H9 (cell line): Measurements from ENCODE around the gene FAM222B. TPM values are rescaled to one million over a fixed set of nuclear protein-coding genes. Genes with fewer than 3 reads are reported as not detected.

Source experiments
- DNase-seq: peaks from one replicate; pipeline ENCODE4 v3.0.0-alpha.2; 2017
- H2AFZ ChIP-seq: one replicate; pipeline ENCODE4 v1.6.1; 2013; ENCODE audit warnings: mild to moderate bottlenecking, low read length, control low read depth, moderate library complexity
- H2AK5ac ChIP-seq: 2 replicates; pipeline ENCODE4 v1.6.1; 2013; ENCODE audit warnings: low read length, control low read depth, mixed read lengths; ENCODE audit not compliant: insufficient read length
- H2BK120ac ChIP-seq: one replicate; pipeline ENCODE4 v1.6.1; 2013; ENCODE audit warnings: low read depth, mild to moderate bottlenecking, low read length, control low read depth, inconsistent platforms; ENCODE audit not compliant: poor library complexity, severe bottlenecking
- H2BK12ac ChIP-seq: 2 replicates; pipeline ENCODE4 v1.6.1; 2013; ENCODE audit warnings: low read length, control low read depth, mixed read lengths, low read depth; ENCODE audit not compliant: insufficient read length
- H2BK15ac ChIP-seq: 2 replicates; pipeline ENCODE4 v1.6.1; 2013; ENCODE audit warnings: low read depth, low read length, control low read depth
- H2BK20ac ChIP-seq: one replicate; pipeline ENCODE4 v1.6.1; 2013; ENCODE audit warnings: low read depth, mild to moderate bottlenecking, low read length, control low read depth, inconsistent platforms; ENCODE audit not compliant: poor library complexity, severe bottlenecking
- H2BK5ac ChIP-seq: 2 replicates; pipeline ENCODE4 v1.6.1; 2013; ENCODE audit warnings: low read length, control low read depth, mixed read lengths; ENCODE audit not compliant: insufficient read length
- H3K14ac ChIP-seq: 2 replicates; pipeline ENCODE4 v1.6.1; 2013; ENCODE audit warnings: low read length, control low read depth; ENCODE audit not compliant: insufficient read depth
- H3K18ac ChIP-seq: 2 replicates; pipeline ENCODE4 v1.6.1; 2013; ENCODE audit warnings: low read depth, mild to moderate bottlenecking, mixed read lengths, low read length, control low read depth; ENCODE audit not compliant: insufficient read length
- H3K23ac ChIP-seq: 2 replicates; pipeline ENCODE4 v1.6.1; 2013; ENCODE audit warnings: low read length, control low read depth, mixed read lengths, low read depth; ENCODE audit not compliant: insufficient read length
- H3K23me2 ChIP-seq: 2 replicates; pipeline ENCODE4 v1.6.1; 2013; ENCODE audit warnings: low read depth, mild to moderate bottlenecking, mixed read lengths, low read length, control low read depth; ENCODE audit not compliant: insufficient read length, poor library complexity, severe bottlenecking
- H3K27ac ChIP-seq: 2 replicates; pipeline ENCODE4 v1.5.1; 2013; ENCODE audit warnings: low read length, control low read depth, mixed read lengths, low read depth; ENCODE audit not compliant: insufficient read length
- H3K27me3 ChIP-seq: 2 replicates; pipeline ENCODE4 v1.6.1; 2013; ENCODE audit warnings: low read length, control low read depth, inconsistent platforms; ENCODE audit not compliant: insufficient read depth
- H3K4ac ChIP-seq: 2 replicates; pipeline ENCODE4 v1.6.1; 2013; ENCODE audit warnings: low read depth, mild to moderate bottlenecking, control low read depth, inconsistent platforms, low read length, moderate library complexity
- H3K4me1 ChIP-seq: 2 replicates; pipeline ENCODE4 v1.6.1; 2013; ENCODE audit warnings: low read length, control low read depth, inconsistent platforms; ENCODE audit not compliant: insufficient read depth
- H3K4me2 ChIP-seq: 2 replicates; pipeline ENCODE4 v1.6.1; 2013; ENCODE audit warnings: low read length, control low read depth, mixed read lengths; ENCODE audit not compliant: insufficient read length, insufficient read depth
- H3K56ac ChIP-seq: 2 replicates; pipeline ENCODE4 v1.6.1; 2013; ENCODE audit warnings: low read depth, mild to moderate bottlenecking, mixed read lengths, low read length, control low read depth; ENCODE audit not compliant: insufficient read length
- H3K79me1 ChIP-seq: 2 replicates; pipeline ENCODE4 v1.6.1; 2013; ENCODE audit warnings: low read depth, mild to moderate bottlenecking, moderate library complexity, low read length, control low read depth, inconsistent platforms; ENCODE audit not compliant: insufficient read depth, poor library complexity, severe bottlenecking
- H3K79me2 ChIP-seq: 2 replicates; pipeline ENCODE4 v1.6.1; 2013; ENCODE audit warnings: low read length, control low read depth, inconsistent platforms; ENCODE audit not compliant: insufficient read depth
- H3K9ac ChIP-seq: 2 replicates; pipeline ENCODE4 v1.6.1; 2013; ENCODE audit warnings: low read length, control low read depth, mixed read lengths; ENCODE audit not compliant: insufficient read length; ENCODE audit errors: extremely low read depth
- H3K9me3 ChIP-seq: one replicate; pipeline ENCODE4 v1.6.1; 2013; ENCODE audit warnings: low read depth, low read length, inconsistent platforms; ENCODE audit not compliant: control insufficient read depth
- H3T11ph ChIP-seq: one replicate; pipeline ENCODE4 v1.6.1; 2013; ENCODE audit warnings: mild to moderate bottlenecking, low read length, control low read depth, inconsistent platforms
- H4K20me1 ChIP-seq: one replicate; pipeline ENCODE4 v1.6.1; 2013; ENCODE audit not compliant: control insufficient read depth, insufficient read length, insufficient read depth
- H4K5ac ChIP-seq: 2 replicates; pipeline ENCODE4 v1.6.1; 2013; ENCODE audit warnings: low read depth, mild to moderate bottlenecking, mixed read lengths, low read length, control low read depth; ENCODE audit not compliant: insufficient read length
- H4K8ac ChIP-seq: replicated peaks from 2 replicates; pipeline ENCODE4 v1.6.1; 2013; ENCODE audit warnings: low read length, control low read depth, mixed read lengths, low read depth; ENCODE audit not compliant: insufficient read length
- H4K91ac ChIP-seq: 2 replicates; pipeline ENCODE4 v1.6.1; 2013; ENCODE audit warnings: low read depth, mild to moderate bottlenecking, moderate library complexity, mixed read lengths, low read length, control low read depth; ENCODE audit not compliant: insufficient read length
- H3K27ac Mint-ChIP-seq, 3 experiments: 2 replicates in 2 of 3; 3 replicates in 1 of 3; pipeline ENCODE4 v1.8.0; 2020 to 2021; ENCODE audit warnings: mixed read lengths in 3 of 3, mild to moderate bottlenecking in 1 of 3, moderate library complexity in 1 of 3
- H3K27me3 Mint-ChIP-seq: 2 replicates; pipeline ENCODE4 v1.8.0; 2021; ENCODE audit warnings: low read depth, mild to moderate bottlenecking, moderate library complexity, mixed read lengths
- H3K36me3 Mint-ChIP-seq, 3 experiments: 2 replicates in 2 of 3; 3 replicates in 1 of 3; pipeline ENCODE4 v1.8.0; 2020 to 2021; ENCODE audit warnings: low read depth in 3 of 3, mixed read lengths in 3 of 3; ENCODE audit not compliant: insufficient read depth in 1 of 3
- H3K4me1 Mint-ChIP-seq, 2 experiments: 2 replicates each; pipeline ENCODE4 v1.8.0; 2020; ENCODE audit warnings: mixed read lengths in 2 of 2
- H3K4me3 Mint-ChIP-seq, 2 experiments: 2 replicates in 1 of 2; 3 replicates in 1 of 2; pipeline ENCODE4 v1.8.0; 2020 to 2021; ENCODE audit warnings: mild to moderate bottlenecking in 2 of 2, mixed read lengths in 2 of 2, moderate library complexity in 1 of 2
- H3K9me3 Mint-ChIP-seq, 2 experiments: 2 replicates in 1 of 2; 3 replicates in 1 of 2; pipeline ENCODE4 v1.8.0; 2020; ENCODE audit warnings: mild to moderate bottlenecking in 2 of 2, mixed read lengths in 2 of 2, moderate library complexity in 1 of 2
- CTCF ChIP-seq: fragments of 200-600 bp; sonication (generic); conservative IDR thresholded peaks from 3 replicates; pipeline ENCODE4 v1.8.0; 2021; ENCODE audit warnings: antibody characterized with exemption, mild to moderate bottlenecking
- WGBS: extraction: QIAGEN DNeasy Blood & Tissue Kit; methylation state at CpG from one replicate; pipeline ENCODE4 v1.1.7; 2013; ENCODE audit warnings: missing lambda C conversion rate, low lambda C conversion rate, mixed read lengths; ENCODE audit not compliant: insufficient read length; ENCODE audit errors: extremely low coverage; 5-methylcytosine and 5-hydroxymethylcytosine counted together
- total RNA-seq: library from RNA; stranded (reverse); gene quantifications from 2 replicates; pipeline ENCODE4 v1.2.1, GENCODE V29; 2021

The FAM222B gene
- total RNA-seq, 1 experiment from 2014 or later = 76.1 TPM

GRCh38 chr17:28763804-28764266 is 78.8 kb downstream of the FAM222B start:
- no CpG with 5 or more reads among the region's 5 CpGs for WGBS
- Histone ChIP-seq H2AK5ac (no peak overlapping the region), H2BK15ac (no peak overlapping the region), H4K91ac (no peak overlapping the region), H3K9ac (no peak overlapping the region), H3K79me2 (0 out of 2 replicates have a peak, but pooled peaks cover 2% of the 10 kb centered on the region), H3K23ac (no peak overlapping the region), H3K18ac (no peak overlapping the region), H3K14ac (no peak overlapping the region), H3K27ac (no peak overlapping the region), H2BK20ac (no peak overlapping the region), H3T11ph (no peak overlapping the region), H3K23me2 (no peaks in the 10 kb centered on the region), H3K4ac (no peak overlapping the region), H2AFZ (no peak overlapping the region), H3K4me2 (no peak overlapping the region), H4K20me1 (no peaks in the 10 kb centered on the region), H2BK120ac (no peak overlapping the region), H3K56ac (no peak overlapping the region), H4K5ac (no peak overlapping the region), H3K4me1 (peaks cover 3% of the 10 kb centered on the region; the same call in 1 of the 2 replicates), H3K79me1 (no peaks in the 10 kb centered on the region), H2BK12ac (no peak overlapping the region), H4K8ac (no peak overlapping the region), H3K9me3 (no peaks in the 10 kb centered on the region), H3K27me3 (no peaks in the 10 kb centered on the region), H2BK5ac (no peak overlapping the region)
- Mint-ChIP-seq H3K27ac (no peak overlapping the region; a peak in 1 of 7 replicates), H3K4me1 (peaks cover 36 to 38% of the 10 kb centered on the region in 2 experiments), H3K9me3 (no peaks in the 10 kb centered on the region), H3K4me3 (no peak overlapping the region), H3K36me3 (peaks cover 25 to 41% (median 37%) of the 10 kb centered on the region in 3 experiments; a peak in 6 of 7 replicates), H3K27me3 (no peaks in the 10 kb centered on the region)
- peak; percentile 66 for DNase-seq
- TF ChIP-seq CTCF = peak; percentile 94
